Measurements from ENCODE around the gene ARHGEF12.

- TF ChIP-seq REST (IDR thresholded peaks at IDR 0.05; ENCODE audit: low read depth) = no peak
- TF ChIP-seq NFIC (IDR thresholded peaks at IDR 0.05) = no peak
- TF ChIP-seq CREB1 (IDR thresholded peaks at IDR 0.05; ENCODE audit: low read depth) = no peak
- no peak for TF ChIP-seq MAX (IDR thresholded peaks at IDR 0.05)
- TF ChIP-seq TAF1 (IDR thresholded peaks at IDR 0.05; ENCODE audit: low read depth) = no peak
- TF ChIP-seq EP300 (IDR thresholded peaks at IDR 0.05; ENCODE audit: borderline replicate concordance) = no peak
- TF ChIP-seq YY1 (IDR thresholded peaks at IDR 0.05; ENCODE audit: low read depth) = no peak
- TF ChIP-seq CEBPB (IDR thresholded peaks at IDR 0.05) = no peak
- TF ChIP-seq RAD21 (IDR thresholded peaks at IDR 0.05; ENCODE audit: low read depth) = no peak
Measured at GRCh38 chr11:120409655-120410054, 73.4 kb downstream of the ARHGEF12 start.

Measured in Ishikawa (cell line).